BJ (cell line): ENCODE measurements around the gene AKR1B1. TPM values are rescaled to one million over a fixed set of nuclear protein-coding genes. Genes with fewer than 3 reads are reported as not detected.

Experiments
- CTCF ChIA-PET: fragments of 350-600 bp; formaldehyde crosslinking; extraction: SDS; loops from one replicate; lab custom pipeline; 2021; ENCODE audit warnings: antibody characterized with exemption, inconsistent platforms; lab: Yijun Ruan, JAX
- POLR2A ChIA-PET: fragments of 300-600 bp; sonication (Branson Sonifier 250); formaldehyde crosslinking; extraction: SDS; loops from one replicate; lab custom pipeline; 2021; ENCODE audit warnings: antibody characterized with exemption; lab: Charles Lee
- DNase-seq: peaks from one replicate; pipeline ENCODE4 v3.0.0-alpha.2; 2011; ENCODE audit warnings: low read depth
- H3K27me3 ChIP-seq: 2 replicates; pipeline ENCODE4 v1.6.0; 2011; ENCODE audit warnings: low read length; ENCODE audit not compliant: control insufficient read depth, insufficient read depth
- H3K36me3 ChIP-seq: 2 replicates; pipeline ENCODE4 v1.5.1; 2011; ENCODE audit warnings: low read length; ENCODE audit not compliant: control insufficient read depth, insufficient read depth
- H3K4me3 ChIP-seq: 2 replicates; pipeline ENCODE4 v1.5.1; 2011; ENCODE audit warnings: low read depth, mild to moderate bottlenecking, control low read depth, low read length
- CTCF ChIP-seq: IDR thresholded peaks from 2 replicates; pipeline ENCODE4 v1.5.1; 2011; ENCODE audit warnings: low read depth, mild to moderate bottlenecking, control low read depth, inconsistent platforms, low read length, moderate library complexity; ENCODE audit not compliant: insufficient read depth
- polyA plus RNA-seq: library from polyadenylated mRNA; depleted of rRNA; stranded (reverse); fragments of >200 nt; gene quantifications from 2 replicates; pipeline ENCODE4 v1.2.3, GENCODE V29; 2011

AKR1B1 gene
- polyA plus RNA-seq, 1 experiment = 331 TPM

GRCh38 chr7:134419085-134419484 lies 39.8 kb downstream of the AKR1B1 start:
- no peaks in the 10 kb centered on the region for H3K36me3 ChIP-seq
- TF ChIP-seq CTCF = no peak
- DNase-seq = no peak
- no peaks in the 10 kb centered on the region for H3K27me3 ChIP-seq
- H3K4me3 ChIP-seq = no peak overlapping the region
- ChIA-PET CTCF (interaction anchor here (1.3 kb wide), 1 partner anchor 14 kb away, joined by 3 read pairs; no protein-coding TSS in a partner anchor), POLR2A (no interaction called here)

DNA sequence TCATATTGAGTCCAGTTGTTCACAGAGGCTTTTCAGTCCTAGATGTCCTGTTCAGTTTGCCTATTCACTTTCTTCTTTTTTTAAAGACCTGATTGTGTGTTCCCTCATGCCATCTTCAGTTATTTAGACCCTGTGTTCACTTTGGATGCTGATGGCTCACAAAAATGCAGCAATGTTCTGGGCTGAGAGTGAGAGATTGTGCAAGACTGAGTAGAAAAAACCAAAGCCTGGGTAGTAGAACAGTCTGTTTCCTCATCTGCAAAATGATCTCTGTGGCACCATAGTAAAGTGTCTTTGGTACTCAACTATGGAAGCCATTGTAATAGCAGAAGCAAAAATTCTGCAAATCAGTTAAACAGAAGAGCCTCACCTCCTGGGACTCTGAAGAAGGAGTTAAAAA lies 43.2 kb downstream of the AKR1B1 start:
- H3K36me3 ChIP-seq = no peaks in the 10 kb centered on the region
- POLR2A ChIA-PET = no interaction called here
- H3K27me3 ChIP-seq = no peaks in the 10 kb centered on the region
- no peak for TF ChIP-seq CTCF
- H3K4me3 ChIP-seq = no peak overlapping the region
- no peak for DNase-seq
- CTCF ChIA-PET = no interaction called here

GRCh38 chr7:134414109-134414508 lies 44.8 kb downstream of the AKR1B1 start:
- H3K4me3 ChIP-seq = no peak overlapping the region
- TF ChIP-seq CTCF = no peak
- H3K27me3 ChIP-seq = no peaks in the 10 kb centered on the region
- CTCF ChIA-PET = no interaction called here
- POLR2A ChIA-PET = no interaction called here
- DNase-seq = no peak
- no peaks in the 10 kb centered on the region for H3K36me3 ChIP-seq

DNA sequence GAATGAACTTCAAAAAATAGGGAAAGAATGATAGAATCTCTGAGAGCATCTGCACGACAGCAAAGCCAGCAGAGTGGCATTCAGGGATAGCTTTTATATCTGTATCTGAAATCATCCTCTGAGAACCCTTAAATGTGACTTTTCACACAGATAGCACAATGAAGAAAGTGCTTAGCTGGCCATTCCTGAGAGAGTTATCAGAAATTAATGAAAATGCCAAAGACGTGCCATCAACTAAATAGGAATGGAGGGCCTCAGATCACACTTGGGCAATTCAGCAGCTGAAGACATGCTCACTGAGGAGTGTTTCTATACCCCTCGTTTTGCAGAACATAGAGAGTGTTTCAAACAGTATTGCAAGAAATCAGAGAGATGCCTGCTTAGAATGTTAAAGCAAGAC lies 51.6 kb downstream of the AKR1B1 start:
- Histone ChIP-seq H3K36me3 (no peaks in the 10 kb centered on the region), H3K4me3 (no peak overlapping the region), H3K27me3 (peaks cover 4% of the 10 kb centered on the region; the same call in 1 of the 2 replicates)
- CTCF ChIA-PET = interaction anchor here (1.3 kb wide), 1 partner anchor 13 kb away, joined by 3 read pairs; no protein-coding TSS in a partner anchor
- POLR2A ChIA-PET = no interaction called here
- no peak for TF ChIP-seq CTCF
- DNase-seq = no peak

DNA sequence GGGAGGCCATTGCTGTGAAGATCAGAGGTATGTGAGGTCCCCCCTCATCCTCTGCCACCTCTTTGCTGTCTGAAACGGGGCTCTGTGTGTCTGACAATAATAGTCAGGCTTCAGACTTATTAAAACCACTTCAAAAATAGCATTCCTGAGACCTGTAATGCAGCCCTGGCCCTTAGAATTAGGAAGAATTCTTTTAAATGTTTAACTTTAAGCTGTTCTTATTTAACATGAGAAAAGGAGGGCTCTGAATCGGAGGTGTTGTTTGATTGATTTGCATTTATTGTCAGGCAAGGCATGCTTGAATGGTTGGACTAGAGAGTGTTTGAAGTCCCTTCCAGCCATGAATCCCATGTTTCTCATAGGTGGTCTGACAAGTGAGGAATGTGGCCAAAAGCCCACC lies 52.5 kb downstream of the AKR1B1 start:
- H3K4me3 ChIP-seq = no peak overlapping the region
- no peaks in the 10 kb centered on the region for H3K36me3 ChIP-seq
- no peak for DNase-seq
- CTCF ChIA-PET = interaction anchor here (0.5 to 1.8 kb wide), 3 partner anchors 14 to 552 kb away, joined by 3 to 7 read pairs (median 6); no protein-coding TSS in a partner anchor
- no peak for TF ChIP-seq CTCF
- POLR2A ChIA-PET = no interaction called here
- peaks cover 4% of the 10 kb centered on the region; the same call in 1 of the 2 replicates for H3K27me3 ChIP-seq
